Lung microvascular endothelial cell (primary cell): ENCODE results near the gene TTI1. TPM values are rescaled to one million over a fixed set of nuclear protein-coding genes. Genes with fewer than 3 reads are reported as not detected.
"Not testable (repeated sequence)": the region's sequence is repeated elsewhere in the genome, so short reads cannot be mapped to it uniquely, and the experiment has no call there.

ENCODE experiments used
- DNase-seq, 2 donors: peaks; one replicate each; pipeline versions ENCODE4 v3.0.0 to v3.0.0-alpha.2; 2010; ENCODE audit warnings: low read depth in 2 of 2
- total RNA-seq: library from RNA; depleted of rRNA; stranded (reverse); fragments of >200 nt; gene quantifications from 2 replicates; pipeline ENCODE4 v1.2.1, GENCODE V29; 2014

The TTI1 gene
- total RNA-seq, 1 donor from 2014 or later = 14.7 TPM

GRCh38 chr20:38012332-38012731 is 20.9 kb downstream of the TTI1 start:
- no peak for DNase-seq

- no peak for DNase-seq
Observed at GRCh38 chr20:38011696-38012095, 21.6 kb downstream of the TTI1 start.

GRCh38 chr20:38009416-38009815 is 23.8 kb downstream of the TTI1 start:
- DNase-seq = not testable (repeated sequence)

GRCh38 chr20:38008233-38008944 is 24.9 kb downstream of the TTI1 start:
- no peak for DNase-seq

- no peak for DNase-seq
Observed at GRCh38 chr20:38007526-38007925, 25.7 kb downstream of the TTI1 start.

GRCh38 chr20:38005903-38006302 is 27.4 kb downstream of the TTI1 start:
- DNase-seq = no peak

- no peak for DNase-seq
Observed at GRCh38 chr20:38004416-38004815, 28.8 kb downstream of the TTI1 start.

- peak; percentile 8 to 21 for DNase-seq
Observed at GRCh38 chr20:38002422-38002821, 30.8 kb downstream of the TTI1 start.

- DNase-seq = peak; percentile 24 to 72
Observed at GRCh38 chr20:38001981-38002380, 31.3 kb downstream of the TTI1 start.

- peak in 1 of 2 donors; percentile 82 for DNase-seq
Observed at GRCh38 chr20:38001173-38001875, 31.9 kb downstream of the TTI1 start.

GRCh38 chr20:38000293-38000692 is 33.0 kb downstream of the TTI1 start:
- no peak for DNase-seq

GRCh38 chr20:37999526-38000263 is 33.6 kb downstream of the TTI1 start:
- DNase-seq = no peak

- DNase-seq = no peak
Observed at GRCh38 chr20:37997516-37997915, 35.7 kb downstream of the TTI1 start.

GRCh38 chr20:37995856-37996605 is 37.2 kb downstream of the TTI1 start:
- DNase-seq = no peak

- peak in 1 of 2 donors; percentile 80 for DNase-seq
Observed at GRCh38 chr20:37994512-37994911, 38.7 kb downstream of the TTI1 start.

GRCh38 chr20:37992802-37993409 is 40.4 kb downstream of the TTI1 start:
- peak; percentile 36 to 48 for DNase-seq

- DNase-seq = no peak
Observed at GRCh38 chr20:37991908-37992307, 41.3 kb downstream of the TTI1 start.

- DNase-seq = no peak
Observed at GRCh38 chr20:37991157-37991866, 41.9 kb downstream of the TTI1 start.

- peak; percentile 55 to 82 for DNase-seq
Observed at GRCh38 chr20:37990571-37991151, 42.6 kb downstream of the TTI1 start.
